Neutrophil (primary cell): ENCODE measurements around the gene BTD.

Experiments
- H3K27ac ChIP-seq: fragments of 200-600 bp; sonication (generic); 2 replicates; pipeline ENCODE4 v1.5.1; 2016; ENCODE audit warnings: mild to moderate bottlenecking, moderate library complexity
- H3K27me3 ChIP-seq: fragments of 200-600 bp; sonication (generic); 2 replicates; pipeline ENCODE4 v1.6.0; 2016; ENCODE audit warnings: mild to moderate bottlenecking
- H3K36me3 ChIP-seq: fragments of 200-600 bp; sonication (generic); 2 replicates; pipeline ENCODE4 v1.5.1; 2017
- H3K4me1 ChIP-seq, 2 experiments: fragments of 200-600 bp in 1 of 2; sonication (generic) in 1 of 2; 1 replicate in 1 of 2; 2 replicates in 1 of 2; pipeline versions ENCODE4 v1.5.1 to v1.6.1; 2013 to 2016; ENCODE audit warnings: low read depth in 1 of 2, low read length in 1 of 2, mild to moderate bottlenecking in 1 of 2, moderate library complexity in 1 of 2; ENCODE audit not compliant: control insufficient read depth in 1 of 2, insufficient read depth in 1 of 2
- H3K4me3 ChIP-seq, 2 experiments: fragments of 200-600 bp in 1 of 2; sonication (generic) in 1 of 2; 1 replicate in 1 of 2; 2 replicates in 1 of 2; pipeline ENCODE4 v1.5.1; 2013 to 2016; ENCODE audit warnings: low read depth in 1 of 2, low read length in 1 of 2, mild to moderate bottlenecking in 1 of 2, moderate library complexity in 1 of 2
- H3K9me3 ChIP-seq: fragments of 200-600 bp; sonication (generic); 2 replicates; pipeline ENCODE4 v1.5.1; 2016
- TF ChIP-seq, protein P1 (sequence below): fragments of 200-600 bp; sonication (generic); IDR thresholded peaks from 2 replicates; pipeline ENCODE4 v1.5.1; 2016; ENCODE audit warnings: antibody characterized with exemption

The BTD gene

DNA sequence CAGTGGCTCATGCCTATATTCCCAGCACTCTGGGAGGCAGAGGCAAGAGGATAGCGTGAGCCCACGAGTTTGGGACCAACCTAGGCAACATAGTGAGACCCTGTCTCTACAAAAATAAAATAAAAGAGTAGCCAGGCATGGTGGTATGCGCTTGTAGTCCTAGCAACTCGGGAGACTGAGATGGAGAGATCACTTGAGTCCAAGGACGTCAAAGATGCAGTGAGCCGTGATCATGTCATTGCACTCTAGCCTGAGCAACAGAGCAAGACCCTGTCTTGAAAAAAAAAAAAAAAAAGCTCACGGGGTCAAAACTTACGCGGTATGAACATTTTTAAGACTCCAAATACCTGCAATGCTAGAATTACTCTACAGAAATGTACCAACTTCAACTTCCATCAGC lies 43.0 kb upstream of the BTD start:
- Histone ChIP-seq H3K9me3 (no peaks in the 10 kb centered on the region), H3K4me3 (no peak overlapping the region), H3K36me3 (peaks cover 34% of the 10 kb centered on the region), H3K4me1 (peaks cover 0 to 15% of the 10 kb centered on the region in 2 experiments), H3K27me3 (no peaks in the 10 kb centered on the region), H3K27ac (no peak overlapping the region)
- TF ChIP-seq, protein P1, sequence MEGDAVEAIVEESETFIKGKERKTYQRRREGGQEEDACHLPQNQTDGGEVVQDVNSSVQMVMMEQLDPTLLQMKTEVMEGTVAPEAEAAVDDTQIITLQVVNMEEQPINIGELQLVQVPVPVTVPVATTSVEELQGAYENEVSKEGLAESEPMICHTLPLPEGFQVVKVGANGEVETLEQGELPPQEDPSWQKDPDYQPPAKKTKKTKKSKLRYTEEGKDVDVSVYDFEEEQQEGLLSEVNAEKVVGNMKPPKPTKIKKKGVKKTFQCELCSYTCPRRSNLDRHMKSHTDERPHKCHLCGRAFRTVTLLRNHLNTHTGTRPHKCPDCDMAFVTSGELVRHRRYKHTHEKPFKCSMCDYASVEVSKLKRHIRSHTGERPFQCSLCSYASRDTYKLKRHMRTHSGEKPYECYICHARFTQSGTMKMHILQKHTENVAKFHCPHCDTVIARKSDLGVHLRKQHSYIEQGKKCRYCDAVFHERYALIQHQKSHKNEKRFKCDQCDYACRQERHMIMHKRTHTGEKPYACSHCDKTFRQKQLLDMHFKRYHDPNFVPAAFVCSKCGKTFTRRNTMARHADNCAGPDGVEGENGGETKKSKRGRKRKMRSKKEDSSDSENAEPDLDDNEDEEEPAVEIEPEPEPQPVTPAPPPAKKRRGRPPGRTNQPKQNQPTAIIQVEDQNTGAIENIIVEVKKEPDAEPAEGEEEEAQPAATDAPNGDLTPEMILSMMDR: no peak

GRCh38 chr3:15562560-15562959 lies 39.0 kb upstream of the BTD start:
- H3K4me3 ChIP-seq: no peak overlapping the region
- H3K27me3 ChIP-seq: no peaks in the 10 kb centered on the region
- no peak overlapping the region for H3K27ac ChIP-seq
- TF ChIP-seq, protein P1: no peak
- H3K4me1 ChIP-seq: peaks cover 0 to 11% of the 10 kb centered on the region in 2 experiments
- no peaks in the 10 kb centered on the region for H3K9me3 ChIP-seq
- H3K36me3 ChIP-seq: peaks cover 54% of the 10 kb centered on the region

DNA sequence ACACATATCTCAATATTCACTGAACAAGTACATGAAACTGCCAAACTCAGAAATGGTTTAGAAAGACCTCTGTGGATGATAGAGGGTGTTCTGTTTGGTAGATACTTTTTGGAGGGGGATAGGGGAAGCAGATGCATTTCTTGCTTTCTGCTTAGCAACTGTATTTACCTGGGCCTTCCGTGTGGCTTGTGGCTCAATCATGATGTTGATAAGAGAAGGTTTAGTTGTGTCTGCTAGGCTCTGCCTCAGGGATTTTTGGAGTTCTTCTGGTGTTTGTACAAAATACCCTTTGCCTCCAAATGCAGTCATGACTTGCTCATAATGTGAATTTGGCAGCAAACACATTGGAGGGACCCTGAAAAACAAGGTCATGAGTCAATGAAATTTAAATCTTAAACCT lies 38.4 kb upstream of the BTD start:
- H3K4me3 ChIP-seq: no peak overlapping the region
- peaks cover 60% of the 10 kb centered on the region for H3K36me3 ChIP-seq

DNA sequence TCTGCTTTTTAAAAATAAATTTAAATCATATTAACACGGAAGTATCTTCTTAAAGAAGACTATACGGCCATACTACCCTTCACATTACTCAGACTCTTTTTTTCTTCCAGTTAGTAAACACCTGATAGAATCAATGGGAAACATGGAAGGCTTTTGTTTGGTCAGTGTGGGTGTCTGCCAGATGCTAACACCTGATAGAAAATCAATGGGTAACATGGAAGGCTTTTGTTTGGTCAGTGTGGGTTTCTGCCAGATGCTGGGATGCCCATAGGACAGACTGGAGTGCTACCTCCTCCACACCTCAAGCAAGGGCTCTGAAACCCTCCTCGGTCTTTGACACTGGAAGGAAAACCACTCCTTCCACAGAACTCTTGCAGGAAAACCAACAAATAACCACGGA lies 29.4 kb upstream of the BTD start:
- Histone ChIP-seq H3K27me3 (no peaks in the 10 kb centered on the region), H3K4me1 (peaks cover 0 to 11% of the 10 kb centered on the region in 2 experiments), H3K27ac (no peak overlapping the region), H3K4me3 (no peak overlapping the region), H3K36me3 (peaks cover 27% of the 10 kb centered on the region), H3K9me3 (no peaks in the 10 kb centered on the region)
- TF ChIP-seq, protein P1: no peak

More for the DNA sequence above, 38.4 kb upstream of the BTD start:
- Histone ChIP-seq H3K9me3 (no peaks in the 10 kb centered on the region), H3K4me1 (peaks cover 0 to 8% of the 10 kb centered on the region in 2 experiments), H3K27me3 (no peaks in the 10 kb centered on the region), H3K27ac (no peak overlapping the region)
- TF ChIP-seq, protein P1: no peak

- TF ChIP-seq, protein P1: no peak
- no peak overlapping the region for H3K27ac ChIP-seq
- H3K36me3 ChIP-seq: peaks cover 19% of the 10 kb centered on the region
- H3K4me1 ChIP-seq: peaks cover 0 to 18% of the 10 kb centered on the region in 2 experiments
- H3K27me3 ChIP-seq: no peaks in the 10 kb centered on the region
- H3K9me3 ChIP-seq: no peaks in the 10 kb centered on the region
- H3K4me3 ChIP-seq: no peak overlapping the region
Observed at GRCh38 chr3:15575446-15575845, 26.1 kb upstream of the BTD start.

GRCh38 chr3:15576475-15576874 lies 25.1 kb upstream of the BTD start:
- Histone ChIP-seq H3K4me1 (peaks cover 0 to 18% of the 10 kb centered on the region in 2 experiments), H3K36me3 (peaks cover 22% of the 10 kb centered on the region), H3K9me3 (no peaks in the 10 kb centered on the region), H3K27me3 (no peaks in the 10 kb centered on the region), H3K4me3 (no peak overlapping the region), H3K27ac (peak overlapping the region; percentile 26)
- TF ChIP-seq, protein P1: no peak
